Effector memory CD8-positive, alpha-beta T cell (primary cell): ENCODE results near the gene NCDN.
"Not testable (repeated sequence)": the region's sequence is repeated elsewhere in the genome, so short reads cannot be mapped to it uniquely, and the experiment has no call there.

Experiments
- ATAC-seq: fragments of 150-1000 bp; cut with Tn5 transposase; replicated peaks from 2 replicates; pipeline ENCODE4 v1.10.0; 2021; ENCODE audit warnings: mild to moderate bottlenecking, moderate library complexity
- DNase-seq, 3 experiments: peaks; one replicate each; pipeline ENCODE4 v3.0.0; 2021
- H3K27ac Mint-ChIP-seq, 2 donors: one replicate each; pipeline ENCODE4 v1.8.0; 2022; ENCODE audit warnings: mild to moderate bottlenecking in 2 of 2, mixed read lengths in 2 of 2, moderate library complexity in 2 of 2
- H3K27me3 Mint-ChIP-seq, 2 donors: one replicate each; pipeline ENCODE4 v1.8.0; 2022; ENCODE audit warnings: mixed read lengths in 2 of 2
- H3K36me3 Mint-ChIP-seq: one replicate; pipeline ENCODE4 v1.8.0; 2022; ENCODE audit warnings: mild to moderate bottlenecking, moderate library complexity, mixed read lengths; ENCODE audit not compliant: insufficient read depth
- H3K4me1 Mint-ChIP-seq, 2 donors: one replicate each; pipeline ENCODE4 v1.8.0; 2022; ENCODE audit warnings: low read depth in 2 of 2, mixed read lengths in 2 of 2
- H3K4me3 Mint-ChIP-seq, 2 donors: one replicate each; pipeline ENCODE4 v1.8.0; 2022; ENCODE audit warnings: mild to moderate bottlenecking in 2 of 2, mixed read lengths in 2 of 2, moderate library complexity in 2 of 2
- H3K9me3 Mint-ChIP-seq, 2 donors: one replicate each; pipeline ENCODE4 v1.8.0; 2022; ENCODE audit warnings: mixed read lengths in 2 of 2

NCDN gene

DNA sequence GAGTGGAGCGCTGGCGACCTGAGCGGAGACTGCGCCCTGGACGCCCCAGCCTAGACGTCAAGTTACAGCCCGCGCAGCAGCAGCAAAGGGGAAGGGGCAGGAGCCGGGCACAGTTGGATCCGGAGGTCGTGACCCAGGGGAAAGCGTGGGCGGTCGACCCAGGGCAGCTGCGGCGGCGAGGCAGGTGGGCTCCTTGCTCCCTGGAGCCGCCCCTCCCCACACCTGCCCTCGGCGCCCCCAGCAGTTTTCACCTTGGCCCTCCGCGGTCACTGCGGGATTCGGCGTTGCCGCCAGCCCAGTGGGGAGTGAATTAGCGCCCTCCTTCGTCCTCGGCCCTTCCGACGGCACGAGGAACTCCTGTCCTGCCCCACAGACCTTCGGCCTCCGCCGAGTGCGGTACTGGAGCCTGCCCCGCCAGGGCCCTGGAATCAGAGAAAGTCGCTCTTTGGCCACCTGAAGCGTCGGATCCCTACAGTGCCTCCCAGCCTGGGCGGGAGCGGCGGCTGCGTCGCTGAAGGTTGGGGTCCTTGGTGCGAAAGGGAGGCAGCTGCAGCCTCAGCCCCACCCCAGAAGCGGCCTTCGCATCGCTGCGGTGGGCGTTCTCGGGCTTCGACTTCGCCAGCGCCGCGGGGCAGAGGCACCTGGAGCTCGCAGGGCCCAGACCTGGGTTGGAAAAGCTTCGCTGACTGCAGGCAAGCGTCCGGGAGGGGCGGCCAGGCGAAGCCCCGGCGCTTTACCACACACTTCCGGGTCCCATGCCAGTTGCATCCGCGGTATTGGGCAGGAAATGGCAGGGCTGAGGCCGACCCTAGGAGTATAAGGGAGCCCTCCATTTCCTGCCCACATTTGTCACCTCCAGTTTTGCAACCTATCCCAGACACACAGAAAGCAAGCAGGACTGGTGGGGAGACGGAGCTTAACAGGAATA is 19.7 kb downstream of the NCDN start:
- Mint-ChIP-seq H3K27me3 (no peaks in the 10 kb centered on the region), H3K4me1 (peaks cover 26 to 29% of the 10 kb centered on the region in 2 donors), H3K36me3 (peaks cover 6% of the 10 kb centered on the region), H3K9me3 (no peaks in the 10 kb centered on the region), H3K4me3 (peak overlapping the region; percentile 85 to 90), H3K27ac (peak overlapping the region; percentile 80 to 91)
- DNase-seq (peak; percentile 61 to 68 (median 66)), ATAC-seq (peak; percentile 91)

DNA sequence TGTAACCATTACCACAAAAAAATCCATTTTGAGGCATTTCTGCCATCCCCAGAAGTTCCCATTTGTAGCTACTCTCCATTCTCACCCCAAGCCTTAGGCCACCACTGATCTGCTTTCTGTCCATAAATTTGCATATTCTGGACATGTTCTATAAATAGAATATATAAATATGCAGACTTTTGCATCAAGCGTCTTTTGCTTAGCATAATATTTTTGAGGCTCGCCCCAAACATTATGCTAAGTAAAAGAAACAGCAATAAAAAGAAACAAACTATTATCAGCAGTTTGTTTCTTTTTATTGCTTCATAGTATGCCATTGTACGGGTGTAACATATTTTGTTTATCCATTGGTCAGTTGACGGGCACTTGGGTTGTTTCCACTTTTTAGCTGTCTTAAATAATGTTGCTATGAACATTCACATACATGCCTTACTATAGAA is 23.4 kb downstream of the NCDN start:
- Mint-ChIP-seq H3K27ac (no peak overlapping the region), H3K4me1 (peaks cover 19% of the 10 kb centered on the region in 2 donors), H3K36me3 (peaks cover 6% of the 10 kb centered on the region), H3K4me3 (no peak overlapping the region), H3K9me3 (no peaks in the 10 kb centered on the region), H3K27me3 (no peaks in the 10 kb centered on the region)
- ATAC-seq (no peak), DNase-seq (no peak)

DNA sequence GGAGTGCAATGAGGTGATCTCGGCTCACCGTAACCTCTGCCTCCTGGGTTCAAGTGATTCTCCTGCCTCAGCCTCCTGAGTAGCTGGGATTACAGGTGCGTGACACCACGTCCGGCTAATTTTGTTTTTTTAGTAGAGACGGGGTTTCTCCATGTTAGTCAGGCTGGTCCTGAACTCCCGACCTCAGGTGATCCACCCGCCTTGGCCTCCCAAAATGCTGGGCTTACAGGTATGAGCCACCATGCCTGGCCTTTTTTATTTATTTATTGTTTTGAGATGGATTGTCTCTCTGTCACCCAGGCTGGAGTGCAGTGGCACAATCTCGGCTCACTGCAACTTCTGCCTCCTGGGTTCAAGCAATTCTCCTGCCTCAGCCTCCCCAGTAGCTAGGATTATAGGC is 24.0 kb downstream of the NCDN start:
- H3K4me1 Mint-ChIP-seq, result peaks cover 12 to 13% of the 10 kb centered on the region in 2 donors
- not testable (repeated sequence) for H3K36me3 Mint-ChIP-seq, H3K4me3 Mint-ChIP-seq, H3K9me3 Mint-ChIP-seq, ATAC-seq, H3K27me3 Mint-ChIP-seq, H3K27ac Mint-ChIP-seq, DNase-seq

DNA sequence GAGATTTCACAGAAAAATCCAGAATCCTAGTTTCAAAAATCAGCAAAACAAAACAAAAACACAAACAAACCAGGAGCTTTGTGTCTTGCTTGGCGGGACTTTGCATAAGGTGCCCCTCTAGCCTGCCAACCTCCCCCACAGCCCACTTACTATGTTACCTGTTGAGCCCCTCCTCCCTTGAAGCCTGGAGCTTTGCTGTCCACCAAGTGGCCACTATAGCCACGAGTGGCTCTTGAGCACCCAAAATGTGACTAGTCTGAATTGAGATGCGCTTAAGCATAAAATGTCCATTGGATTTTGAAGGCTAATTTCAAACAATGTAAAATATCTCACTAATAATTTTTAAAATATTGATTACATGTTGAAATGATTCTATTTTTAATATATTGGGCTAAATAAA is 27.7 kb downstream of the NCDN start:
- no peak for DNase-seq
- peaks cover 0 to 5% of the 10 kb centered on the region in 2 donors for H3K4me1 Mint-ChIP-seq
- ATAC-seq, result no peak
- no peaks in the 10 kb centered on the region for H3K9me3 Mint-ChIP-seq
- H3K4me3 Mint-ChIP-seq, result no peak overlapping the region
- H3K27ac Mint-ChIP-seq, result no peak overlapping the region
- H3K27me3 Mint-ChIP-seq, result no peaks in the 10 kb centered on the region
- H3K36me3 Mint-ChIP-seq, result no peaks in the 10 kb centered on the region

DNA sequence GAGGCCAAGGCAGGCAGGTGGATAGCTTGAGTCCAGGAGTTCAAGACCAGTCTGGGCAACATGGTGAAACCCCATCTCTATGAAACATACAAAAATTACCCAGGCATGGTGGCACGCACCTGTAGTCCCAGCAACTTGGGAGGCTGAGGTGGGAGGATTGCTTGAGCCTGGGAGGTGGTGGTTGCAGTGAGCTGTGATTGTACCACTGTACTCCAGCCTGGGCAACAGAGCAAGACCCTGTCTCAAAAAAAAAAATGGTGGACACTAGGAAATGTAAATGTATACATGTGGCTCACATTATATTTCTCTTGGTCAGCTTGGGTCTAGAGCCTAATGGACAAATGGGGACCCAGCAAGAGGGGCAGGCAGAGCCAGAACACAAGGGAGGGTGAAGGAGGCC is 28.2 kb downstream of the NCDN start:
- not testable (repeated sequence) for H3K27ac Mint-ChIP-seq, DNase-seq, H3K4me1 Mint-ChIP-seq, H3K36me3 Mint-ChIP-seq, ATAC-seq, H3K9me3 Mint-ChIP-seq, H3K4me3 Mint-ChIP-seq, H3K27me3 Mint-ChIP-seq

DNA sequence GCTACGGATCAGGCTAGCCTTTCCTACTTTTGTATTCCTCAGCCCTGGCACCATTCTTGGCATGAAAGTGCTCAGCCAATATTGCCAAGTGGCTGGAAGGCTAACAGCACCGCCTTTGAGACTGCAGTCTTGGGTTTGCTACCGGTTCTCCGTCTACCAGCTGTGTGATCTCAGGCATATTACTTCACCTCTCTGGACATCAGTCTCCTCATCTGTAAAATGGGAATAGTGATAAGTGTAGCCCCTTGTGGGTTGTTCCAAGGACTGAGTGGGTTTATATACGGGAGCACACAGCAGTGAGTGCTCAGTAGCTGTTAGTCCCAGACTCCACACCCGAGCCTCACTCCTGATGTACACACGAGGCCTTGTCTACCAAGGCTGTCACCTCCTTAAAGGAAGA is 29.2 kb downstream of the NCDN start:
- H3K9me3 Mint-ChIP-seq, result no peaks in the 10 kb centered on the region
- no peak for DNase-seq

DNA sequence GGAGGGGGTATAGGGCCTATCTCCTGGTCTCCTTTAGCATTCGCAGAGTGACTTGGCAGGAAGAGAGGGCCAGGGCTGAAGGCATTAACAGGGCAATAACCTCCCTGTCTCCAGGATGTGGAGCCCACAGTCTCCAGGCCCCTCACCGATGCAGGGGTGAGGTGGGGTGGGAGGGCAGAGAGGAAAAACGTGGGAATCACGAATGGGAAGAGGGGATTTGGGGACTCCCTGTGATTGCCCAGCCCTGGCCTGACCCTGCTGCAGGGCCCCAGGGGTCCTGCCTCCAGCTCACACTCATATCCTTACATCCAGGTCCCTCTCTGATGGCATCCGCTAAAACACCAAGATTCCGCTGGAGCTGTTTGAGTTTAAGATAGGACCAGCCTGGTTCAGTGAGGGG is 30.1 kb downstream of the NCDN start:
- peaks cover 2 to 6% of the 10 kb centered on the region in 2 donors for H3K4me1 Mint-ChIP-seq
- no peaks in the 10 kb centered on the region for H3K36me3 Mint-ChIP-seq
- H3K9me3 Mint-ChIP-seq, result no peaks in the 10 kb centered on the region
- ATAC-seq (no peak), DNase-seq (no peak)
- no peaks in the 10 kb centered on the region for H3K27me3 Mint-ChIP-seq
- H3K4me3 Mint-ChIP-seq, result no peak overlapping the region
- no peak overlapping the region for H3K27ac Mint-ChIP-seq

More for the DNA sequence above, 29.2 kb downstream of the NCDN start:
- Mint-ChIP-seq H3K4me3 (no peak overlapping the region), H3K27me3 (no peaks in the 10 kb centered on the region), H3K4me1 (peaks cover 2 to 5% of the 10 kb centered on the region in 2 donors), H3K36me3 (no peaks in the 10 kb centered on the region), H3K27ac (no peak overlapping the region)
- ATAC-seq, result no peak

DNA sequence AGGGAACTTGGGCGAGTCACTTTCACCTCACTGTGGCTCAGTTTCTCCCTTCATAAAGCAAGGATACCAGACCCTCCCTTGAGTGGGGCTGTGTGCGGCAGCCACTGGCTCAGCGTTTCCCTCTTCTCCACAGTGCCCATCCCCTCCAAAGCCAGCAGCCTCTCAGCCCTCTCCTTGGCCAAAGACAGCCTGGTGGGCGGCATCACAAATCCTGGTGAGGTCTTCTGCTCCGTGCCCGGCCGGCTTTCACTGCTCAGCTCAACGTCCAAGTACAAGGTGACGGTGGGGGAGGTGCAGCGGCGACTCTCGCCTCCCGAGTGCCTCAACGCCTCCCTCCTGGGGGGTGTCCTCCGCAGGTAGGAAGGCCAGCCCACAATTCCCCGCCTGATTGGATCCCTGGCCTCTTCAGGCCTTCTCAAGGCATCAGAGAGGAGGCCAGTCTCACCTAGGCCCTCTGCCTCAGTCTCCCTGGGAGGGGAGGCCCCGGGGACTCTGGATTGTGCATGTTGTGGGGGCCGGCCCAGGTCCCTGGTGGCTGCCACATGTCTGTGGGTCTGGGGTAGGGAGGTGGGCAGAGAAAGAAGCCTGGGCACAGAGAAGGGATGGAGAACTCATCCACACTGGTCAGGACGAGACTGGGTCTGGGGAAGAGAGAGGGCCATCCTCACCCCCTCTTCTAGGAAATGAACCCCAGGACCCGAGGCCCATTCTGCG is 30.8 kb downstream of the NCDN start:
- Mint-ChIP-seq H3K27me3 (no peaks in the 10 kb centered on the region), H3K4me1 (peaks cover 4 to 9% of the 10 kb centered on the region in 2 donors), H3K27ac (no peak overlapping the region), H3K4me3 (no peak overlapping the region), H3K9me3 (no peaks in the 10 kb centered on the region), H3K36me3 (no peaks in the 10 kb centered on the region)
- ATAC-seq (no peak), DNase-seq (no peak)

DNA sequence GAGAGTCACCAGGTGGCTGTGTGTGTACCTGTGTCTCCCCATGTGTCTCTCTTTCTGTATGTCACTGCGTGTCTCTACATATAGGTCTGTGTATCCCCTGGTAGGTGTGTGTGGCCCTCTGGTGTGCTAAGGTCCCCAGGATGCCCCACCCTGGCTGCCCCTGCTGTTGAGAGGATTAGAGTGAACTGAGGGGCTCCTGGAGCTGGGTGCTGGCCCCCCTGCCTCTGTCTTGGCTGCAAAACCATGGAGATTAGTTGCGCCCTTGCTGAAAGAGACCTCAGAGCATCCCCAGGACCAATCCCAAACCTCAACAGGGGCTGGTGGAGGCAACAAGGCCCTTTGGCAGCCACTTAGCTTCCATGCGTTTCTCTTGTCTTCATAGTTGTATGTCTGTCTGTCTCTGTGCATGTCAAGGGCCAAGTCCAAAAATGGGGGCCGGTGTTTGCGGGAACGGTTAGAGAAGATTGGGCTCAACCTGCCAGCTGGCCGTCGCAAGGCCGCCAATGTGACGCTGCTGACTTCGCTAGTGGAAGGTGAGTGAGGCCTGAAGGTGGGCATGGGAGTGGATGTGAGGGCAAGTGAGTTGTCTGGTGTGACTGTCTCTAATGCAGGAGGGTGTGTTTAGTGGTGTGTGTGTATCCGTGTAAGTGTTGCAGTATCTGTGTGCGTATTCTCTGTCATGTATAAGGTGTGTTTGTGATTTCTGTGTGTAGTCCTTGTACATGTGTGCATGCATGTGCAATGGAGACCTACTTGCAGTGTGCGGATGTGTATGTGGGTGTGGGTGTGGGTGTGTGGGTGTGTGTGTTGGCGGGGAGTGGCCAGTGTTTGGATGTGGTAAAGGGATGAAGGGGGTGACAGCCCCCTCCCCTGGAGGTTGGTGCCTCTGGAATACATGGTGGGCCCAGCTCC is 32.2 kb downstream of the NCDN start:
- Mint-ChIP-seq H3K27ac (peak overlapping the region in 1 of 2 donors; percentile 89), H3K36me3 (no peaks in the 10 kb centered on the region), H3K4me3 (no peak overlapping the region), H3K27me3 (no peaks in the 10 kb centered on the region), H3K9me3 (no peaks in the 10 kb centered on the region), H3K4me1 (peaks cover 4 to 9% of the 10 kb centered on the region in 2 donors)
- ATAC-seq (no peak), DNase-seq (no peak)

DNA sequence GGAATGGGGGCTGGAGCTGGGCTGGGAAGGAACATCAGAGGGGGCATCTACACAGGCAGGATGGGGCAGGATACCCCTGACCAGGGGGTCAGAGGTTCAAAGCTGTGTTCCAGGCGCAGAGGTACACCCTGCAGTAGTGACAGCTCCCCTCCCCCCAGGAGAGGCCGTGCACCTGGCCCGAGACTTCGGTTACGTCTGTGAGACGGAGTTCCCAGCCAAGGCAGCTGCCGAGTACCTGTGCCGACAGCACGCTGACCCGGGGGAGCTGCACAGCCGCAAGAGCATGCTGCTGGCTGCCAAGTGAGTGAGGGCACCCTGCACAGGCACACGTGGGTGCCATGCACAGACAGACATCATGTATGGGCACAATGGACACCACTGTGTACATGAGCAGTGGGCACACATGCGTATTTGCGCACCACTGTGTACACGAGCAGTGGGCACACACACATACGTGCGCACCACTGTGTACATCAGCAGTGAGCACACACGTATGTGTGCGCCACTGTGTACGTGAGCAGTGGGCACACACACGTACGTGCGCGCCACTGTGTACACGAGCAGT is 33.0 kb downstream of the NCDN start:
- H3K4me1 Mint-ChIP-seq, result peaks cover 4 to 9% of the 10 kb centered on the region in 2 donors
- H3K4me3 Mint-ChIP-seq, result no peak overlapping the region
- no peak for ATAC-seq
- peak overlapping the region; percentile 20 to 89 for H3K27ac Mint-ChIP-seq
- no peaks in the 10 kb centered on the region for H3K9me3 Mint-ChIP-seq
- no peaks in the 10 kb centered on the region for H3K36me3 Mint-ChIP-seq
- DNase-seq, result no peak
- H3K27me3 Mint-ChIP-seq, result no peaks in the 10 kb centered on the region

DNA sequence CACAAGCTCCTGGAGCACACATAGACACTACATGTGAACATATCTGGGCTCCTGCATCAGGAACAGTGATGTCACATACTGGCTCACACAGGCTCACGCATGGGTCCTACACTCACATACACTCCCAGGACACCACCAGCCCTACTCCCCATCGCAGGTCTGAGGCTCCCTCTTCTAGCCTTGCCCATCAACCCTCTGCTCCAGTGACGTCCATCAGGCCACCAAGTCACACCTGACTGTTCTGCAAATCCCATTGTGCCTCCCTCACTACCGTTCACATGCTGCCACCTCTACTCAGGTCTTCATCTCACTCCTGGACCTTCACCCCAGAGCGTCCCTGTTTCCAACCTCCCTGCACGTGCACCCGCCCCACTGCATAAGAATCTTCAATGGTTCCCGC is 33.6 kb downstream of the NCDN start:
- Mint-ChIP-seq H3K4me1 (peaks cover 4 to 9% of the 10 kb centered on the region in 2 donors), H3K27ac (peak overlapping the region in 1 of 2 donors; percentile 83), H3K27me3 (no peaks in the 10 kb centered on the region), H3K9me3 (no peaks in the 10 kb centered on the region), H3K36me3 (no peaks in the 10 kb centered on the region), H3K4me3 (no peak overlapping the region)
- ATAC-seq, result no peak
- no peak for DNase-seq

DNA sequence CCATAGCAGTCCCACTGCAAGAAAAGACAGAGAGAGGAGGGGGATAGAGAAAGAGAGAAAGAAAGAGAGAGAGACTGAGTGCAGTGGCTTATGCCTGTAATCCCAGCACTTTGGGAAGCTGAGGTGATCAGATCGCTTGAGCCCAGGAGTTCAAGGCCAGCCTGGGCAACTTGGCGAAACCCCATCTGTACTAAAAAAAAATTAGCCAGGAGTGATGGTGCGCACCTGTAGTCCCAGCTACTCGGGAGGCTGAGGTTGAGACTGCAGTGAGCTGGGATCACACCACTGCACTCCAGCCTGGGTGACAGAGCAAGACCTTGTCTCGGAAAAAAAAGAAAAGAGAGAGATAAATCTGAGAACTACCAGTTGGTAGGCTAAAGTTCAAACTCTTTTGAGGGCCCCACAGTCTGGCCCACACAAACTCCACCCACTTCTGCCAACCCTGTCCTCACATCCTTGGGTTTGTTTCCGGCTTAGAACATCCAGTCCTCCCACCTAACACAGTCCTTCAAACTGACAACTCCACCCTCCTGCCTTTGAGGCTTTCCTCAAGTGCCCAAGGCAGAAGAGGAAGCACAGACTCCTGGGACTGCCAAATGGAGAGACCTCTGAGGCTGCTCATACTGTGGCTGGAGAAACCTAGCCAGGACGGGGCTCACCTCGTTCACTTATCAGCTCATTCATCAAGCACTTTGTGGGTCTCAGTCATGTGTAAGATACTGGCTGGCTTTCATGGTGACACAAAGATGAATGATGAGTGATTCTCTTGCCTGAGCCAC is 35.6 kb downstream of the NCDN start:
- Mint-ChIP-seq H3K27ac (peak overlapping the region in 1 of 2 donors; percentile 35), H3K9me3 (no peaks in the 10 kb centered on the region), H3K4me1 (peaks cover 4 to 9% of the 10 kb centered on the region in 2 donors), H3K36me3 (no peaks in the 10 kb centered on the region), H3K27me3 (no peaks in the 10 kb centered on the region), H3K4me3 (peak overlapping the region in 1 of 2 donors; percentile 38)
- ATAC-seq (no peak), DNase-seq (no peak)
